Astrocyte of the cerebellum (primary cell): ENCODE data around the gene TP53AIP1.

Experiments used
- DNase-seq: peaks from one replicate; pipeline ENCODE4 v3.0.0-alpha.2; 2011; ENCODE audit warnings: low read depth
- H3K4me3 ChIP-seq: 2 replicates; pipeline ENCODE4 v1.5.1; 2011; ENCODE audit warnings: mild to moderate bottlenecking, low read depth, low read length, moderate library complexity
- in situ Hi-C: cut with HindIII; loops from 2 replicates; pipeline ENCODE4 v1.10.0; 2017; ENCODE audit warnings: low sequenced_read_pairs
- TF ChIP-seq, protein P1 (sequence below): IDR thresholded peaks from 2 replicates; pipeline ENCODE4 v1.5.1; 2012; ENCODE audit warnings: low read length, low read depth, moderate library complexity, mild to moderate bottlenecking; ENCODE audit errors: missing control alignments

TP53AIP1 gene

DNA sequence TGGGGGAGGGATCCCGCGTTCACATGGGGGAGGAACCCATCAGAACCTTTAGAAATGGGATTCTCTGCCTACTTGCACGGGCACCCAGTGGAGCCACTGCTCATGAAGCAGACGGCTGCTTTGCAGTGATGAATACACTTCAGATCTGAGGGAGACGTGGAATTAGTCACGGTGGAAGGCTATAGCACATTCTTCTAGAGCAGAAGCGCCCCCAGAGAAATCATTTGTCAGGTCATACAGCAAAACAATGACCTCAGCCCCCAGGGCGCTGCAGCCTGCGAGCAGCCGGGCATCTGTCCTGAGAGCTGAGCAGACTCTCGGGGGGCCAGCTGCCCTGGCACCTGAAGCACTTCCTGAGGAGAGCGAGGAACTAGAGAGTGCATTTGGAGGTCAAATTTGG is 12.7 kb downstream of the TP53AIP1 start:
- TF ChIP-seq, protein P1, sequence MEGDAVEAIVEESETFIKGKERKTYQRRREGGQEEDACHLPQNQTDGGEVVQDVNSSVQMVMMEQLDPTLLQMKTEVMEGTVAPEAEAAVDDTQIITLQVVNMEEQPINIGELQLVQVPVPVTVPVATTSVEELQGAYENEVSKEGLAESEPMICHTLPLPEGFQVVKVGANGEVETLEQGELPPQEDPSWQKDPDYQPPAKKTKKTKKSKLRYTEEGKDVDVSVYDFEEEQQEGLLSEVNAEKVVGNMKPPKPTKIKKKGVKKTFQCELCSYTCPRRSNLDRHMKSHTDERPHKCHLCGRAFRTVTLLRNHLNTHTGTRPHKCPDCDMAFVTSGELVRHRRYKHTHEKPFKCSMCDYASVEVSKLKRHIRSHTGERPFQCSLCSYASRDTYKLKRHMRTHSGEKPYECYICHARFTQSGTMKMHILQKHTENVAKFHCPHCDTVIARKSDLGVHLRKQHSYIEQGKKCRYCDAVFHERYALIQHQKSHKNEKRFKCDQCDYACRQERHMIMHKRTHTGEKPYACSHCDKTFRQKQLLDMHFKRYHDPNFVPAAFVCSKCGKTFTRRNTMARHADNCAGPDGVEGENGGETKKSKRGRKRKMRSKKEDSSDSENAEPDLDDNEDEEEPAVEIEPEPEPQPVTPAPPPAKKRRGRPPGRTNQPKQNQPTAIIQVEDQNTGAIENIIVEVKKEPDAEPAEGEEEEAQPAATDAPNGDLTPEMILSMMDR, result no peak

DNA sequence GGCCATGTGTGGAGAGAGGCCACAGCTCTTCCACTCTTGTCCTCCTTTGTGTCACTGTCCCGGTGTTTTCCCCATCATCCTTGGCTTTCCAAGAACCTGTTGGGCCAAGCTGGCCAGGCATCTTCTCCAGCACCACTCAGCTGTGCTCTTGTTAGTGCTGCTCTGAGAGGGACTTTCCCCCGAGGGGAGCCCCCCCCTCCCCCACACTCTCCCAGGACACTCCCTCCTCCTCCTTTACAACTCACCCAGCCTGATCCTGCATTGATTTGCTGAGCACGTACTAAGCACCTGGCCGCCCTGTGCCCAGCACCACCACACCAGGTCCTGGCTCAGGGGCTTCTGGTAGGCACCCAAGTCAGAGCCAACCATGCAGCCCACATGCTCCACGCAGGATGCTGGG is 13.2 kb downstream of the TP53AIP1 start:
- in situ Hi-C loops, result no loop called here
- no peak for DNase-seq
- no peak overlapping the region for H3K4me3 ChIP-seq
- TF ChIP-seq, protein P1, result no peak

More for the DNA sequence above, 12.7 kb downstream of the TP53AIP1 start:
- in situ Hi-C loops, result no loop called here
- peak; percentile 23 for DNase-seq
- no peak overlapping the region for H3K4me3 ChIP-seq

DNA sequence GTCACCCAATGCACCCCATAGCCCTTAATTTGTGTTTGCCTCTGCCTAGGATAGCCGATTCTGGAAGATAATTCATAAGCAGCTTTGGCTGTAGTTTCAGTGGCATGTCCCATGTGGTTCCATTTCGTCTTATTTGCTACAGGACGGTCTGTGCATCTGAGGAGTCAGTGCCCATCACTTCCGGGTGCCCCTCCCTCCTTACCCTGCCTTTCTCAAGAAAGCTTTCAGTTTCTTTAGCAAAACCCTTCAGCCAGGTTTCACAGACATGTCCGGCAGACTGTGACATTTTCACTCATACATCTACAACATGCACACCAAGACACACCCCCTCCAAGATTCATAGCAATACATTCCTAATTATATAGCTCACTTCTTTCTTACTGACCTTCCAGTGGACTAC is 14.3 kb downstream of the TP53AIP1 start:
- TF ChIP-seq, protein P1, result no peak
- DNase-seq, result no peak
- no peak overlapping the region for H3K4me3 ChIP-seq
- in situ Hi-C loops, result no loop called here

DNA sequence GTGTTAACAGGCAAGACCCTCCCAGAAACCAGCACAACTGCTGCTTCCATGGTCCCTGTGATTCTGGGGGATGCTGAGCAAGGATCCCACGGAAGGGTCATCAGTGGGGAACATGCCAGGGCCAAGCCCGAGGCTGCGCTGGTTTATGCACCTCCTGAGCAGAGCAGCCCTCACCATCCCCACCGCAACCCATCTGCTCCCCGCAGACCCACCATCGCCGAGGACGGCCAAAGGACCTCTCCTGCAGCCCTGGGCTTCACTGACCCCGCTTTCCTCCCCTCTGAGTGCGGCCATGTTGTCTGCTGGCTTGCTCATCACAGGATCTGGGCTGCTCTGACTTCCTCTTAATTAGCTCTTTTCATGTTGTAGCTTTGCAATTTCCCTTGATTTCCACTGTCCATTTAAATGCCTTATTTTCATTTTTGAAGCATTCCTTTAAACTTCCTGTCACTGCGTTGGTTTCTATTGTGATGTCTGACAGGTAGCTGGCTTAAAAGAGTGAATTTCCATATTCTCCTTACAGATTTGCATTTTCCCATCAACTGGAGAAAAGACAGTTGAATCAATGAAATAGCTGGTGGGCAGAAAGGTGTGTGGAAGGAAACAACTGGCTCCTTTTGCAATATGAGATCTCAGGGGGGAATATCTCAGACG is 14.9 kb downstream of the TP53AIP1 start:
- DNase-seq, result no peak
- TF ChIP-seq, protein P1, result no peak
- in situ Hi-C loops, result no loop called here
- no peak overlapping the region for H3K4me3 ChIP-seq

DNA sequence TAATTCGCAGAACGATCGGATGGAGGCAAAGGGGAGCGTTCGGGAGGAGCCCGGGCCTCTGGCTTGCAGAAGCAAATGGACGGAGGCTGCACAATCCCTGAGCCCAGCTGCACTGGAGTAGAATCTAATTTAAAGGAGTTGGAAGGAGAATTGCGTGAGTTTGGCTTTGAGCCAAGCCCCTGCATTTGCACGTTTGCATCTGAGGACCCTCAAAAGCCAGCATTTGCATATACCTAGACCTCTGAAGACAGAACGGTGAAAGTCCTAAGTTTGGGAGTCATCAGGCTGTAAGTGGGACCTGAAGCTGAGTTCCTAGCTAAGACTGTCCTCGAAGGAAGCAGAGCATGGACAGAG is 15.6 kb downstream of the TP53AIP1 start:
- no peak overlapping the region for H3K4me3 ChIP-seq
- in situ Hi-C loops, result no loop called here
- TF ChIP-seq, protein P1, result no peak
- DNase-seq, result no peak

DNA sequence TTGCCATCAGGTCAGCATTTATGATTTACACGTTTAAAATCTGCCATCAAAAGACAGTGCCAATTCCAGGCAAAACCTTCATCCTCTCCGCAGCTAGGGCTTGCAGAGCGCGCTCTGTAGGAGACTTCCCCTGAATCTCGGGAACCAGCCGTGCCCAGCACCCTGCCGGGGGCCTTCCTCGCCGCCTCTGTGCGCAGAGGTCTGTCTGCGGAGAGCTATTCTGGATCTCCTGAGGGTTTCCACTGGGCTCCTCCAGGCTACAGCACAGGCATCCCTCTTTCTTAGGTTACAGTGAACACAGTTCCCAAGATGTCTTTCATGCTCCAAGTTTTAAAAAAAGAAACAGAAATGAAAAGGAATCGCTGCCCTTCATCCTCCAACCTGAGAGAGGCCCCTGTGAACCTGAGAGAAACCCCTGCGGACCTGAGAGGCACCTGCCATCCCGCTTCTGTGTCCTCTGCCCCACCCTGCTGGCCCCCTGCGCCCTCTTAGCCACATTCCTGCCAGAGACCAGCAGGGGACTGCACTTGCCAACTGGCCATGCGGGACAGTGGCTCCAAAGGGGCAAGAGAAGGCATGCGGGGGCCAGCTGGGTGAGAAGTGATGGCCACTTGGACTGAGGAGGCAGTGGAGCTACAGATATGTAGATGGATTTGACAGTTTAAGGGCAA is 16.1 kb downstream of the TP53AIP1 start:
- TF ChIP-seq, protein P1, result no peak
- no peak for DNase-seq
- in situ Hi-C loops, result no loop called here
- no peak overlapping the region for H3K4me3 ChIP-seq
